ENCODE measurements around the gene PTEN.

DNA sequence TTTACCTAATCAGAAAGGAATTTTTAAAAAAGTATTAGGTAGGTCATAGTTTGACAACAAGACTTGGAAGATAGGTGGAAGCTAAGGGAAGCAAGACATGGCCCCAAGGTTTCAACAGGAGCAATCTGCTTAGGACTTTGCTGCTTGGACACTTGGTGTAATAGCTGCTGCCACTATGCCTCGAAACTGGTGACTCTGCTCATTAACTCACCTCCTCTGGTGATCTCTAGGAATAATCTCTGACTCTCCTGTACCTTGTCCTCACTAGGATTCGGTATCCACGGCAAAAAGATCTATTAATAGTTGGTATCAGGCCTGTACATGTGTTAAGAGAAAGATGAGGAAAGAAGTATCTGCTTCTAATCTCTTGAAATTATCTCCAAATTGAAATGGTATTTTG lies 53.1 kb downstream of the PTEN start:
- TF ChIP-seq, protein P1, sequence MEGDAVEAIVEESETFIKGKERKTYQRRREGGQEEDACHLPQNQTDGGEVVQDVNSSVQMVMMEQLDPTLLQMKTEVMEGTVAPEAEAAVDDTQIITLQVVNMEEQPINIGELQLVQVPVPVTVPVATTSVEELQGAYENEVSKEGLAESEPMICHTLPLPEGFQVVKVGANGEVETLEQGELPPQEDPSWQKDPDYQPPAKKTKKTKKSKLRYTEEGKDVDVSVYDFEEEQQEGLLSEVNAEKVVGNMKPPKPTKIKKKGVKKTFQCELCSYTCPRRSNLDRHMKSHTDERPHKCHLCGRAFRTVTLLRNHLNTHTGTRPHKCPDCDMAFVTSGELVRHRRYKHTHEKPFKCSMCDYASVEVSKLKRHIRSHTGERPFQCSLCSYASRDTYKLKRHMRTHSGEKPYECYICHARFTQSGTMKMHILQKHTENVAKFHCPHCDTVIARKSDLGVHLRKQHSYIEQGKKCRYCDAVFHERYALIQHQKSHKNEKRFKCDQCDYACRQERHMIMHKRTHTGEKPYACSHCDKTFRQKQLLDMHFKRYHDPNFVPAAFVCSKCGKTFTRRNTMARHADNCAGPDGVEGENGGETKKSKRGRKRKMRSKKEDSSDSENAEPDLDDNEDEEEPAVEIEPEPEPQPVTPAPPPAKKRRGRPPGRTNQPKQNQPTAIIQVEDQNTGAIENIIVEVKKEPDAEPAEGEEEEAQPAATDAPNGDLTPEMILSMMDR (conservative IDR thresholded peaks at IDR 0.05 in 1 of 2, IDR thresholded peaks at IDR 0.05 in 1 of 2; ENCODE audit: extremely low read depth in 1 of 2, insufficient read depth in 1 of 2, low read depth in 1 of 2, low read length in 2 of 2): no peak
- TF ChIP-seq EZH2 (IDR thresholded peaks at IDR 0.05; ENCODE audit: borderline replicate concordance, low read length): no peak

All from mammary epithelial cell (primary cell).